GM19025 (cell line): ENCODE data around the gene BCLAF1.
"Not testable (repeated sequence)": the region's sequence is repeated elsewhere in the genome, so short reads cannot be mapped to it uniquely, and the experiment has no call there.

Source experiments
- ATAC-seq: cut with Tn5 transposase; IDR thresholded peaks from one replicate; pipeline ENCODE4 v1.9.1; 2021; ENCODE audit warnings: mild to moderate bottlenecking, low read depth, moderate library complexity; ENCODE audit not compliant: unreplicated experiment

BCLAF1 gene

DNA sequence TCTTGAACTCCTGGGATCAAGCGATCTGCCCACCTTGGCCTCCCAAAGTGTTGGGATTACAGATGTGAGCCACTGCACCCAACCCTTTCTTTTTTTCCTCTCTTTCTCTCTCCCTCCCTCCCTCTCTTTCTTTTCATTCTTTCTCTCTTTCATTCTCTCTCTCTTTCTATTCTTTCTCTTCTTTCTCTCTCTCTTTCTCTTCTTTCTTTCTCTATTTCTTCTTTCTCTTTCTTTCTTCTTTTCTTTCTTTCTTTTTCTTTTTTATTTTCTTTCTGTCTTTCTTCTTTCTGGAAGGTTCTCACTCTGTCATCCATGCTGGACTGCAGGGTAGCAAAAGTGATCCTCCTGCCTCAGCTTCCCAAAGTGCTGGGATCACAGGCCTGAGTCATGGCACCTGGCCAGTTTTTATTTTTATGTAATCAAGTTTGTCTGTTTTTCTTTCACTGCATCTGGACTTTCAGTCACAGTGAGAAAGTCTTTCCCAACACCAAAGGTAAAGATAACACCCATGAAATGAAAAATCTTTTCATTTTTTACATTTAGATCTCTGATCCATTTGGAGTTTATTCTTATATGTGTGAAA, 20.2 kb upstream of the BCLAF1 start:
- ATAC-seq, result no peak

DNA sequence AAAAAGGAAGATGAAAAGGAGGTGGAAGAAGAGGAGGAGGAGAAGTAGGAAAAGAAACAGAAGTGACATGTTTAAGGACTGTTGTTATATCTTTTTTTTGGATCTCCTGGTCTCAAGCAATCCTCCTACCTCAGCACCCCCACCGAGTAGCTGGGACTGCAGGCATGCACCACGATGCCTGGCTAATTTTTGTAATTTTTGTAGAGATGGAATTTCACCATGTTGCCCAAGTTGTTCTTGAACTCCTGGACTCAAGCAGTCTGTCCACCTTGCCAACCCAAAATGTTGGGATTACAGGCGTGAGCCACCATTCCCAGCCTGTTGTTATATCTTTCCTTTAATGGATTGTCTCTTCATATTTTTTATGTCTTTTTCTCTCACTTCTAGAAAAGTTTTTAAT, 19.5 kb upstream of the BCLAF1 start:
- no peak for ATAC-seq

DNA sequence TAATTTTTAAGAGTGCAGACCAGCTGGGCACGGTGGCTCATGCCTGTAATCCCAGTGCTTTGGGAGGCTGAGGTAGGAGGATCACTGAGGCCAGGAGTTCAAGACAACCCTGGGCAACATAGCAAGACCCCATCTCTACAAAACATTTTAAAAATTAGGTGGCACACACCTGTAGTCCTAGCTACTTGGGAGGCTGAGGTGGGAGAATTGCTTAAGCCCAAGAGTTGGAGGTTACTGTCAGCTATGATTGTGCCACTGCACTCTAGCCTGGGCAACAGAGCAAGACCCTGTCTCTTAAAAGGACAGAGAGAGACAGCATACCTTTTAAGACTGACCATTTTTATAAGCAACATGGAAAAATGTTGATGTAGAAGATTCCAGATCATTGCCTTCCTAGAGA, 18.8 kb upstream of the BCLAF1 start:
- ATAC-seq, result not testable (repeated sequence)

DNA sequence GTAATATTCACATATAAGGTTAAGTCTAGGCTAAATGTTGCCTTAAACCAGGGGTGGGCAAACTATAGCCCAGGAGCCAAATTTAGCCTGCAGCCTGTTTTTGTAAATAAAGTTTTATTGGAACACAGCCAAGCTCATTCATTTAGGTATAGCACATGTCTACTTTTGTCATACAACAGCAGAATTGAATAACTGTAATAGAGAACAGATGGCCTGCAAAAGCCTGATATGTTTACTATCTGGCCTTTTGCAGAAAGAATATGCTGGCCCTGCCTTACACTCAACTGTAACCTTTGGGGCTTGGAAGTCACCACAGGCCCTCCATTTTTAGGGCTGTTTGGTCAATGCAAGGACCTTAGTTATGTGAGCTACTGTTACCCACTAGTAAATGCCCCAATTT, 17.7 kb upstream of the BCLAF1 start:
- ATAC-seq, result no peak

DNA sequence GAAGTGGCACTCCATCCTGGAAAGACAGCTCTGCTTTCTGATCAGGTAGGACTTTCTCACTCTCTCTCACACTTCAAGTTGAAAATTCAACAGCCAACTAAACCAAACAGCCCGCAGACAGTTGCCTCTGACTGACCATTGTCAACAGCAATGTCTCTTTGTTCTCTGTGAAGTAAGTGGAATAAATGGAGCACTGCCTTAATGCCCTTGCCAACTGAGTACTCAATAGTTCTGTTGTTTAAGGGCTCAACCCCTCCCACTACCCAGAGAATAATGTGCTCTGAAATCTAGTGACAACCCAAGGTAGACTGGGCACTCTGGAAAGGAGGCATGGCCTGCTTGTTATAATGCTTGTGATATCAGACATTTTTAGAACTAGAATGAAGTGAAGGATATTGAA, 16.8 kb upstream of the BCLAF1 start:
- ATAC-seq, result no peak

DNA sequence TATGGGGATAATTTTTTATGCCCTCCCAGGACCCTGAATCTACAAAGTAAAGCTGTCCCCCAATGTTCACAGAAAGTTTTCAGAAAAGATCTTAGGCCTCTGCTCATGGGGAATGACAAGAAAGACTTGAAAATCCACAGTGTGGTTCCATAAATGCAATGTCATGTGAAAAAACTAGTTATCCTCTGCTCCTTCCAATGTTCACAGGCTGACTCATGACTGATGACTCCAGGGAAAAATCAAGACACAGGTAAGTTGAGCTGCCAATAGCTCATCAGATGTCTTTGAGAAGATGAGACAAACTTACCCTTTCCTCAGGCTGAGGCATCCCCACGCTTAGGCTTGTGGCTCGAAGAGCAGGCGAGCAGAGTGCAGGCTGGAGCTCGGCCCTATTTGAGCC, 14.8 kb upstream of the BCLAF1 start:
- no peak for ATAC-seq

DNA sequence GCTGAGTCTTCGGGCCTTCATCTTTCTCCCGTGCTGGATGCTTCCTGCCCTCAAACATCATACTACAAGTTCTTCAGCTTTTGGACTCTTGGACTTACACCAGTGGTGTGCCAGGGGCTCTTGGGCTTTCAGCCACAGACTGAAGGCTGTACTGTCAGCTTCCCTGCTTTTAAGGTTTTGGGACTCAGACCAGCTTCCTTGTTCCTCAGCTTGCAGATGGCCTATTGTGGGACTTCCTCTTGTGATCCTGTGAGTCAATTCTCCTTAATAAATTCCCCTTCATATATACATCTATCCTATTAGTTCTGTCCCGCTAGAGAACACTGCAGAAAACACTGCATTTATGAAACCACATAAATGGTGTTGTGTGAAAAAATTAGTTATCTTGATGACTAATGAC, 13.9 kb upstream of the BCLAF1 start:
- ATAC-seq, result no peak

DNA sequence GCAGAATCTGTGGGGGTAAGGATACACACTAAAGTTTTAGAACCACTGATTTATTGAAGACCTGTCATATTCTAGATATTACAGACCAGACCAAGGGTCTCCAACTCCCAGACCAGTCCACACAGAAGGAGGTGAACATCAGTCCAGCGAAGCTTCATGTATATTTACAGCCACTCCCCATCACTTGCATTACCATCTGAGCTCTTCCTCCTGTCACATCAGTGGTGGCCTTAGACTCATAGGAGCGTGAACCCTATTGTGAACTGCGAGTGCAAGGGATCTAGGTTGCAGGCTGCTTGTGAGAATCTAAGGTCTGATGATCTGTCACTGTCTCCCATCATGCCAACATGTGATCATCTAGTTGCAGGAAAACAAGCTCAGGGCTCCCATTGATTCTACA, 5.0 kb upstream of the BCLAF1 start:
- ATAC-seq, result no peak

DNA sequence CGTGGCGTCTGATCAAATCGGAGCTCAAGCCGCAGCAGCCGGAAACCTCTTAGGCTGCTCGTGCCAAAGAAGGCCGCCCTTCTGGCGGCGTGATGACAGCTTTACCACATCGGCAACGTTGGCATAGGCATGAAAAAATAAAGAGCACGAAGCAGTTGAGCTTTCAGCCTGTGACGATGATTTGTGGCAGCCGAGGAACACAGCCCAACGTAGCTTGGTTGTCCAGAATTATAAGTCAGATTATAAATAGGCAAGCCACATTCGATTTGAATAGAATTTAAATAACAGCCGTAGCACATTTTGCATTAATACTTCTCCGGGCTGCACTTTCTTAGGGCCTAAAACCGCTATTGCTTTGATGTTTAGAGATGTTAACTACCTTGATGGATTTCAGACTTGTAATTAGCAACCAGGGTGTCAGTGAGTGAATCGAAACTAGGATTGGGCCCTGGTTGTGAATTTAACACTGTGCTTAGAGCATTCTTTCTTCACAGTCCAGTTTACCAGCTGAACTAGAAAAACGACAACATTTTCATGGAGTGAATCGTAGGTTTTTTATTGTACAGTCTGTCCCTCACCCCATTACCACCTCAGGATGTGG, 864 bp upstream of the BCLAF1 start:
- peak; percentile 15 for ATAC-seq

DNA sequence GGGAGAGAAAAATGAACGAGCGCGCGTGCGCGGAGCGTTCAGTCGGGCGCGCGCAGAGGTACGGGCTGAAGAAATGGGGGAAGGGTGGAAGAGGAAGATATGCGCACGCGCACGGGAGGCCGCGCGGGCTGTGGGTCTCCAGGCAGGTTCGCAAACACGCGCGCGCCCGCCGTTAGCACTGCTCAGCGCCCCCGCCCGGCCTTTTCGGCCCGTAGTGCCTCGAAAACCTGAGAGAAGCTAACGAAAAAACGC, 393 bp downstream of the BCLAF1 start:
- ATAC-seq, result peak; percentile 18

DNA sequence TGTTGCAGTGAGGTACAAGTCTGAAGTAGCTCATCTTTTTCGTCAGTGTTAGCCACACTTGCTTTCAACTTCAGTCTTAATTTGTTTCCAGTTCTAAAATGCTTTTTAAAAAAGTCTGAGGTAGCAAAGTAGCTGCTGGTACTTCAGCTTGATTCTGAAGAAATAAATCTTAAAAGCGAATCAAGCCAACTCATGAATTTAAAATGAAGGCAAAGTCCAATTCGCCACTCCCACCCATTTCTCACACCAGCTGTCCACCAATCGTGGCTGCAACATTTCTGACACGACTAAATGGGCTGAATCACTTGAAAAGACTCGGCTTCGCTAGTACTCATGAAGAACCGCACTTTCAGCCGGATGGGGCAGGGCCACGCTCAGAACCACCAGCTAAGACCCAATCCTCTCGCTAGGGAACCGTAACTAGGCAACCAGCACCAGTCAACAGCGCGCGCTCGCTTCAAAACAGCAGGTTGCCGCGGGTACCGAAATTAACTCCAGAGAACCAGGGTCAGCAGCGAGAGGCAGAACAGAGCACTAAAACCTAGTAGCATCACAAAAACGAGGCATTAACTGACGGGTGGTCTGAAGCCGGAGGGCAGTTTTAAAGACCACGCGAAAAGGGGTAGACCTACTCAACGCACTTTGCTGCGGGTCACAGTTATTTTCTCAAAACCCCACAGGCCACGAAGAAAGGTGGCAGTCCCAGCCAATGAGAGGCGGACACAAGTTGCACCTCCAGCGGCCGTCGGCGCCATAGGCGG, 900 bp downstream of the BCLAF1 start:
- ATAC-seq, result peak; percentile 28

DNA sequence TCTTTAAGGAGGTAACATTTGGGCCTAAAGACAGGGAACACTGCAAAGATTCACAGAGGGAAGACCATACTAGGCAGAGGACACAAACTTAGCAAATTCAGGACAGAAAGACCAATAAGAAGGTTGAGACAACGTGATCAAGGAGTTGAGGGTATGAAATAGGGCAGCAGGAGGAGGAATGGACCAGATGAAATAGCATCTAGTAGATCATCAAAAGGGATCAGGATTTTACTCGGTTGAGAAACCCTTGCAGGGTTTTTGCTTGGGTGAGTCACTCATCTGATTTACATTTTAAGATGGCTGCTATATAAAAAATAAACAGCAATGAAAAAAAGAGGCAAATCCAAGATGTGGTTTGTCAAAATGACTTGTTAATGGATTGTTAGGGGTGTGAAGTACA, 4.7 kb downstream of the BCLAF1 start:
- no peak for ATAC-seq

DNA sequence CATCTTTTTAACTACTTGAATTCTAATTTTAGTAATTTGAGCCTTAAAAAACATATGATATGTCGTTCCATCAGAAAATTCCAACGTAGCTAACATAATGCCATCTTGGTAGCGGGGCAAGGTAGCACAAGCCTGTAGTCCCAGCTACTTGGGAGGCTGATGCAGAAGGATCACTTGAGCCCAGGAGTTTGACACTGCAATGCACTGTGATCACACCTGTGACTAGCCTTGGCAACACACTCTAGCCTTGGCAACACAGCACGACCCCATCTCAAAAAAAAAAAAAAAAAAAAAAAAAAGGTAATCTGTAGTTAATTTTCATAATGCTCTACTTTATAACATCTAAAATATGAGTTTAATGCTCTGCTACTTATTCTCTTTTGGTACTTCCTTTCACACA, 6.7 kb downstream of the BCLAF1 start:
- ATAC-seq, result no peak

DNA sequence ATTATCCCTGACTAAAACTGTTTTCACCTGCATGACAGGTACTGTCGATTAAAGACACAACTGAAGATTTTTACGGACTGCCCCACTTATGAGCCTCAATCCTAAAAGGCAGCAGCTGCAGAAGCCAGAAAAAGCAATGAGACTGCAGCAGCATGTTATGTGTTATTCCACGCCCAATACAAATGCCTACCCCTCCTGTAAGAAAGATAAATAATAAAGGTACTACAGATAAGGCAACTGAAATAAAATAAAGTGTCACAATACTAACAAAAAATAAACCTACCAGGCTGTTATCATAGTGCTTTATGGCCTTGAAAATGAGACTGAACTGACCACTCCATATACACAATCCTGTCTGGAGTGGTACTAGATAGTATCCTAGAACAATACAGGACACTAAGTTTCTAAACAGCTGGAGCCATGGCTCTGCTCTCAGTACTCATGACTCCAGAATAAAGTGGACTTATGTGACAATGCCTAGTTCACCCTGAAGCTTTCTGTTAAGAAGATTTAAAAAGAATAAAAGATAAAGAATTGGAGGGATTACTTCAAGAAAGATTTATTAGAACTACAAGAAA, 9.5 kb downstream of the BCLAF1 start:
- no peak for ATAC-seq

DNA sequence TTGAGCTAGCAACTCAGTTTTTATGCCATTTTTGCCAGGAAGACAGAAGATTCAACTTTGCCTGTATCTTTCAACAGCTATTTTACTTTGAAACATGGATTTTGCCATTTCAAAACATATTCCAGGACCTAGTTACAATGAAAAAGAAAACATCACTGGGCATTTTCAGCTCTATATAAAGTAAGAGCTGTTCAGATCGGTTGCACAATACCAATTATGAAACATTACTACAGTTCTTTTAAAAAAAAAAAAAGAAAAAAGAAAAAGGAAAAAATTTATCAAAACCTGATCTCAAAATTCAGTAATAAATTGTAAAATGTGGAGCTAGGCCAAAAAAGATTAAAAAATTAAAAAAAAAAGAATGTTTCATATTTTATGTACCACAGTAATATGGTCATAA, 15.6 kb downstream of the BCLAF1 start:
- ATAC-seq, result no peak

DNA sequence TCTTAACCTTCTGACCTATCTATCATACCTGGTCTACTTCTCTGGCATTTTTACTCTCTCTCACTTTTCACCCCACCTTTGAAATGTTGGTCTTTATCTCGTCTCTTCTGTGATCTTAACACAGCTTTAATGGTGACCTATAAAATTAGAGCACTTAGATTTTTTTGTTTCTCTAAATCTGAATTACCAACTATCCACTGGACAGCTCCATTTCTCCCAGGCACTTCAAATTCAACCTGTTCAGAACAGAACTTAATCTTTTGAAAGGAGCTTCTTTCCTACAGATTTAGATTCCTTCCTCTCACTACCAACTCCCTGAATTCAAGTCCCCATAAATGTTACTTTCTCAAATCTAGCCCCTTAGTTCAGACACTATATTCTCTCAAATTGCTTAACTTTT, 24.5 kb downstream of the BCLAF1 start:
- no peak for ATAC-seq

DNA sequence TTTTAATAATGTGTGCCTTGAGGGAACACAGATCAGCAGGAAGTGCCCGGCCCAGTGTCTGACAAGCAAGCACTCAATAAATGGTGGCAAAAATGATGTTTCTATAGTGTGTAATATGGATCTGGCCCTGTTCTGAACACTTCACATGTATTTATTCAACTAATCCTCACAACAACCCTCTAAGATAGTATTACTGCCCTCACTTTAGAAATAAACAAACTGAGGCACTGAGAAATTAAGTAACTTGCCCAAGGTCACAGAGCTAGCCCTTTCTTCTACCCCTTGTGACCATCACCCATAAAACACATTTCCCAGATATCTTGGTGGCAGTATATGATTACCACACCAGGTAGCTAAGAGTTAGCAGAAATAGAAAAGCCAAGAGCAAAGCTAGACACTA, 26.7 kb downstream of the BCLAF1 start:
- ATAC-seq, result no peak

DNA sequence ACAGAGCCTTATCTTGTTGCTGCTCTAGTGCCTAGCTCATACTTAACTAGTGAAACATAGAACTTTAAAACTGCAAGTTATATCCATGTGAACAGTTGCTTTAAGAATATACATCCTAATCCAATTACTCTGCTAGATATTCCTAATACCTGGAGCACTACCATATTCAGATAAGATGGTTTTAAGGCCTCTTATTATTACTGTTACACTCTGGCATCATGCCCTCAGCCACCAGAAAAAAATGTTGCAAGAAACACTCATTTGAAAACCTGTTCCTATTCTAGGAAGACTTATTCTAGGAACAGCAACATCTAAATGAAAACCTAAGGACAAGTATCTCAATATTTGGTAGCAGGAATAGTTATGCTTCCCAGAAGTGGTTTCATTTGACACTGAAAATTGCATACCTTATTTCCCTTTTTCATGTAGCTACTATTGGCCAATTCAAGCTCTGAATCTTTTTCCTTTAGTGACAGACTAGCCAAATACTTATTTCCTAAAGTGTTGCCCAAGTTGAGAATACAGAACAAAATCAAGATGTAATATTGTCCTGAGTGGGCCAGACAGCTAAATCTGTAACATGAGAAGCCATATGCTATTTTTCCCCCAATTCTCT, 34.7 kb downstream of the BCLAF1 start:
- ATAC-seq, result no peak

DNA sequence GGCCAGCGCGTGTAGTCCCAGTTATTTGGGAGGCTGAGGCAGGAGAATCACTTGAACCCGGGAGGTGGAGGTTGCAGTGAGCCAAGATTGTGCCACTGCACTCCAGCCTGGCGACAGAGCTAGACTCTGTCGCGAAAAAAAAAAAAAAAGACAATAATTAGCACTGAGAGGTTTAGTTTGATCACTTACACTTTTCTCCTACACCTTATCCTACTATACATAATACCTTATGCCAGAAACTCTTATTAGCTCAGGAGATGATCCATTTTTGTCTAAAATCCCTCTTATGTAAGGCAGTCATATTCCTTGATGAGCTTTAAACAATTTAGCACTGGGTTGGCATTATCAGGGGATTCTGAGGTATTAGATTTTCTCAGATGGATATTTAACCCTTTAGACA, 35.9 kb downstream of the BCLAF1 start:
- no peak for ATAC-seq

DNA sequence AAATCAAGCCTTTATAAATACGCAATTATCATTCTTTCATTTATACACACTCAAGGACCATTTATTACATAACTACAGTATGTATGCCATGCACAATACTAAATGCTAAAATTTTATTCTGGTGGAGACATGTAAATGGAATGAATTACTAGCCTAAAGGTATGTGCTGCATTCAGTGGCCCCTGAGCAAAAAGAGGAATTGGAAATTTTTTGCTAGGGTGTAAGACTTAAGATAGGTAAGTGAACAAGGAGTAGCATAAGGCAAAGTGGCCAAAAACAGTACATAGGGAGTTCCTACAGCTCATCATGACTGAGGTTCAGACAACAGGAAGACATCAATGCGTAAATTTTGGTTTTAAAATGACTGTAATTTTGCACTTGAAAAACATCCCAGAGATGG, 37.2 kb downstream of the BCLAF1 start:
- ATAC-seq, result no peak

DNA sequence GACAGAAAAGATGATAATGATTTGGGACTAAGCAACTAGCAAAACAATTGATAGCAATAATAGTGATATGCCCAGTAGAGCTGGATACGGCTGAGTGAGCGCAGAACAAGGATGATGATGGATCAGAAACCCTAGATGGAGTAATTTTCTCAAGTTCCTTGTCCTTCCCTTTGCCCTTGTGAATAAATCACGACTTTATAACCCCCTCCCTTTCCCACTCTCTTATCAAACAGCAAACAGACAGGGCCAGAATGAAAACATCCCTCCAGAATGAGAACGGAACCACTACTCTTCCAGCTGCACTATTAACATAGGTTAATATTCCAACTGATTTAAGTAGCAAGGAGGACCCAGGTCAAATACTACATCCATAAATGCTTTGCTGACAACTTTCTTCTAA, 38.3 kb downstream of the BCLAF1 start:
- ATAC-seq, result no peak

DNA sequence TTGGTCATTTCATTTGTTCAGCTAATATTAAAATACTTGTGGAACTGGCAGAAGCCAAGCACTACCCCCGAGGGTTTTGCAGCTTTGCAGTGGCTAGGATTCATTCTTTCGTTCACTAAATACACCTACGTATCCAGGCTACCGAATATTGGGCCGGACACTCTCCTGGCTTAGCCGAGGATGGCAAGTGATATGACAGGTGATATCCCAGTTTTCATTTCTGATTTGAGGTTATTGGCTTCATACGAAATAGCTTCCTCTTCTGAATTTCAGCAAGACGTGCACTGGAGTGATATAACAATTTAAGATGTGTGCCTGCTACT, 39.0 kb downstream of the BCLAF1 start:
- no peak for ATAC-seq
